ENCODE data around the gene SRSF10. TPM values are rescaled to one million over a fixed set of nuclear protein-coding genes. Genes with fewer than 3 reads are reported as not detected.
A peak's percentile ranks its signal among the peaks of the same experiment; 100 is the strongest.
"Not testable (repeated sequence)": the region's sequence is repeated elsewhere in the genome, so short reads cannot be mapped to it uniquely, and the experiment has no call there.

Gene SRSF10
- polyA plus RNA-seq, 4 donors: 167 to 279 (median 223) TPM

- peak; percentile 90 to 94 (median 92) for DNase-seq (ENCODE audit: low read depth in 4 of 4, low spot score in 2 of 4)
Observed at GRCh38 chr1:23959461-23960290, 20.5 kb downstream of the SRSF10 start, which contains the start of gene PNRC2. TSS of gene PNRC2 (plus strand) at chr1:23959828. CDS start at chr1:23961458, 1,630 bp downstream.

- DNase-seq (ENCODE audit: low read depth in 4 of 4, low spot score in 2 of 4): peak; percentile 70 to 83 (median 81)
Observed at GRCh38 chr1:23958810-23959460, 21.2 kb downstream of the SRSF10 start.

- DNase-seq (ENCODE audit: low read depth in 4 of 4, low spot score in 2 of 4): not testable (repeated sequence)
Observed at GRCh38 chr1:23958040-23958809, 21.9 kb downstream of the SRSF10 start.

GRCh38 chr1:23957096-23957495, 23.0 kb downstream of the SRSF10 start:
- DNase-seq (ENCODE audit: low read depth in 4 of 4, low spot score in 2 of 4): no peak

- DNase-seq (ENCODE audit: low read depth in 4 of 4, low spot score in 2 of 4): no peak
Observed at GRCh38 chr1:23953020-23953419, 27.1 kb downstream of the SRSF10 start.

GRCh38 chr1:23947366-23947765, 32.8 kb downstream of the SRSF10 start:
- no peak for DNase-seq (ENCODE audit: low read depth in 4 of 4, low spot score in 2 of 4)

- no peak for DNase-seq (ENCODE audit: low read depth in 4 of 4, low spot score in 2 of 4)
Observed at GRCh38 chr1:23936481-23937176, 43.5 kb downstream of the SRSF10 start.

GRCh38 chr1:23931491-23931880, 48.6 kb downstream of the SRSF10 start:
- no peak for DNase-seq (ENCODE audit: low read depth in 4 of 4, low spot score in 2 of 4)

- DNase-seq (ENCODE audit: low read depth in 4 of 4, low spot score in 2 of 4): no peak
Observed at GRCh38 chr1:23930861-23931490, 49.2 kb downstream of the SRSF10 start.

- no peak for DNase-seq (ENCODE audit: low read depth in 4 of 4, low spot score in 2 of 4)
Observed at GRCh38 chr1:23930270-23930669, 49.9 kb downstream of the SRSF10 start.

GRCh38 chr1:23928789-23929188, 51.3 kb downstream of the SRSF10 start:
- no peak for DNase-seq (ENCODE audit: low read depth in 4 of 4, low spot score in 2 of 4)

- no peak for DNase-seq (ENCODE audit: low read depth in 4 of 4, low spot score in 2 of 4)
Observed at GRCh38 chr1:23927097-23927496, 53.0 kb downstream of the SRSF10 start.

- DNase-seq (ENCODE audit: low read depth in 4 of 4, low spot score in 2 of 4): no peak
Observed at GRCh38 chr1:23925279-23925678, 54.8 kb downstream of the SRSF10 start.

- no peak for DNase-seq (ENCODE audit: low read depth in 4 of 4, low spot score in 2 of 4)
Observed at GRCh38 chr1:23924601-23925000, 55.5 kb downstream of the SRSF10 start.

- DNase-seq (ENCODE audit: low read depth in 4 of 4, low spot score in 2 of 4): no peak
Observed at GRCh38 chr1:23923592-23924499, 56.3 kb downstream of the SRSF10 start.

- no peak for DNase-seq (ENCODE audit: low read depth in 4 of 4, low spot score in 2 of 4)
Observed at GRCh38 chr1:23922321-23922943, 57.7 kb downstream of the SRSF10 start.

- peak in 2 of 4 donors; percentile 44 to 57 for DNase-seq (ENCODE audit: low read depth in 4 of 4, low spot score in 2 of 4)
Observed at GRCh38 chr1:23916209-23917131, 63.7 kb downstream of the SRSF10 start.
